ENCODE measurements around the gene ENTPD6. TPM values are rescaled to one million over a fixed set of nuclear protein-coding genes. Genes with fewer than 3 reads are reported as not detected.

The ENTPD6 gene
- total RNA-seq, 1 donor from 2014 or later: 191 TPM

GRCh38 chr20:25252686-25253421 is 57.3 kb downstream of the ENTPD6 start:
- no peaks in the 10 kb centered on the region for H3K36me3 Mint-ChIP-seq (ENCODE audit: unreplicated experiment)
- H3K27me3 Mint-ChIP-seq (ENCODE audit: unreplicated experiment): peaks cover 9% of the 10 kb centered on the region
- no peak for TF ChIP-seq CTCF (IDR thresholded peaks at IDR 0.05; ENCODE audit: partially characterized antibody, unreplicated experiment)
- H3K4me1 Mint-ChIP-seq (ENCODE audit: low read depth, unreplicated experiment): peaks cover 46% of the 10 kb centered on the region
- peaks cover 14% of the 10 kb centered on the region for H3K9me3 Mint-ChIP-seq (ENCODE audit: unreplicated experiment)
- peak overlapping the region; percentile 60 for H3K27ac Mint-ChIP-seq (ENCODE audit: unreplicated experiment)
- peak overlapping the region; percentile 94 for H3K4me3 Mint-ChIP-seq (ENCODE audit: unreplicated experiment)
- DNase-seq: no peak

- peaks cover under 1% of the 10 kb centered on the region for H3K36me3 Mint-ChIP-seq (ENCODE audit: unreplicated experiment)
- no peak for TF ChIP-seq CTCF (IDR thresholded peaks at IDR 0.05; ENCODE audit: partially characterized antibody, unreplicated experiment)
- peaks cover 12% of the 10 kb centered on the region for H3K9me3 Mint-ChIP-seq (ENCODE audit: unreplicated experiment)
- peaks cover 46% of the 10 kb centered on the region for H3K4me1 Mint-ChIP-seq (ENCODE audit: low read depth, unreplicated experiment)
- H3K27me3 Mint-ChIP-seq (ENCODE audit: unreplicated experiment): peaks cover 7% of the 10 kb centered on the region
- no peak for DNase-seq
- no peak overlapping the region for H3K27ac Mint-ChIP-seq (ENCODE audit: unreplicated experiment)
- peak overlapping the region; percentile 75 for H3K4me3 Mint-ChIP-seq (ENCODE audit: unreplicated experiment)
Observed at GRCh38 chr20:25253606-25254275, 58.2 kb downstream of the ENTPD6 start.

GRCh38 chr20:25254571-25254970 is 59.1 kb downstream of the ENTPD6 start:
- Mint-ChIP-seq H3K27ac (ENCODE audit: unreplicated experiment) (no peak overlapping the region), H3K36me3 (ENCODE audit: unreplicated experiment) (peaks cover 9% of the 10 kb centered on the region), H3K27me3 (ENCODE audit: unreplicated experiment) (peaks cover 5% of the 10 kb centered on the region), H3K4me1 (ENCODE audit: low read depth, unreplicated experiment) (peaks cover 43% of the 10 kb centered on the region), H3K9me3 (ENCODE audit: unreplicated experiment) (peaks cover 8% of the 10 kb centered on the region), H3K4me3 (ENCODE audit: unreplicated experiment) (peak overlapping the region; percentile 14)
- no peak for DNase-seq
- TF ChIP-seq CTCF (IDR thresholded peaks at IDR 0.05; ENCODE audit: partially characterized antibody, unreplicated experiment): no peak

GRCh38 chr20:25254986-25255680 is 59.6 kb downstream of the ENTPD6 start:
- peaks cover 43% of the 10 kb centered on the region for H3K4me1 Mint-ChIP-seq (ENCODE audit: low read depth, unreplicated experiment)
- H3K4me3 Mint-ChIP-seq (ENCODE audit: unreplicated experiment): peak overlapping the region; percentile 14
- H3K27ac Mint-ChIP-seq (ENCODE audit: unreplicated experiment): no peak overlapping the region
- no peak for TF ChIP-seq CTCF (IDR thresholded peaks at IDR 0.05; ENCODE audit: partially characterized antibody, unreplicated experiment)
- H3K27me3 Mint-ChIP-seq (ENCODE audit: unreplicated experiment): peaks cover 5% of the 10 kb centered on the region
- H3K36me3 Mint-ChIP-seq (ENCODE audit: unreplicated experiment): peaks cover 15% of the 10 kb centered on the region
- peaks cover 13% of the 10 kb centered on the region for H3K9me3 Mint-ChIP-seq (ENCODE audit: unreplicated experiment)
- no peak for DNase-seq
